ENCODE data around the gene C16orf96.

GRCh38 chr16:4548124-4548523 is 8.0 kb upstream of the C16orf96 start:
- TF ChIP-seq CTCF (IDR thresholded peaks at IDR 0.05) (no peak), POLR2A (IDR thresholded peaks at IDR 0.05) (no peak)
